Measurements from ENCODE around the gene TSPAN4. TPM values are rescaled to one million over a fixed set of nuclear protein-coding genes. Genes with fewer than 3 reads are reported as not detected.

TSPAN4 gene
- total RNA-seq, 1 donor from 2014 or later = 120 TPM

GRCh38 chr11:905952-906351, 63.3 kb downstream of the TSPAN4 start:
- no peak for DNase-seq (ENCODE audit: low spot score)

- DNase-seq (ENCODE audit: low spot score) = no peak
These were observed 65.0 kb downstream of the TSPAN4 start for GRCh38 chr11:907668-908067.

GRCh38 chr11:908273-908672, 65.6 kb downstream of the TSPAN4 start:
- no peak for DNase-seq (ENCODE audit: low spot score)

- no peak for DNase-seq (ENCODE audit: low spot score)
These were observed 66.8 kb downstream of the TSPAN4 start for GRCh38 chr11:909406-909805.

GRCh38 chr11:910044-910588, 67.5 kb downstream of the TSPAN4 start:
- DNase-seq (ENCODE audit: low spot score) = no peak

GRCh38 chr11:910589-911030, 68.0 kb downstream of the TSPAN4 start, which contains the start of gene CHID1:
Gene CHID1 (minus strand): TSS chr11:910810. CDS start chr11:904816, 5,994 bp downstream.
- peak; percentile 96 for DNase-seq (ENCODE audit: low spot score)

- DNase-seq (ENCODE audit: low spot score) = no peak
These were observed 68.6 kb downstream of the TSPAN4 start for GRCh38 chr11:911031-911889.

- no peak for DNase-seq (ENCODE audit: low spot score)
These were observed 69.2 kb downstream of the TSPAN4 start for GRCh38 chr11:911890-912219.

- DNase-seq (ENCODE audit: low spot score) = no peak
These were observed 69.6 kb downstream of the TSPAN4 start for GRCh38 chr11:912266-912665.

- no peak for DNase-seq (ENCODE audit: low spot score)
These were observed 70.4 kb downstream of the TSPAN4 start for GRCh38 chr11:913043-913442.

- no peak for DNase-seq (ENCODE audit: low spot score)
These were observed 71.6 kb downstream of the TSPAN4 start for GRCh38 chr11:914204-914603.

- DNase-seq (ENCODE audit: low spot score) = no peak
These were observed 72.3 kb downstream of the TSPAN4 start for GRCh38 chr11:914747-915501.

Other genes with a start within 250 kb of the TSPAN4 start
- 29.1 TPM for gene IRF7, start 226.9 kb upstream of the TSPAN4 start, total RNA-seq
- 1.1 TPM for gene CDHR5, start 217.9 kb upstream of the TSPAN4 start, total RNA-seq
- not detected for gene SCT, start 215.7 kb upstream of the TSPAN4 start, total RNA-seq
- gene DRD4, start 205.6 kb upstream of the TSPAN4 start, total RNA-seq = 0.71 TPM
- 25.9 TPM for gene DEAF1, start 147.6 kb upstream of the TSPAN4 start, total RNA-seq
- 14.6 TPM for gene TMEM80, start 147.0 kb upstream of the TSPAN4 start, total RNA-seq
- gene EPS8L2, start 136.6 kb upstream of the TSPAN4 start, total RNA-seq = 12.1 TPM
- 277 TPM for gene TALDO1, start 95.4 kb upstream of the TSPAN4 start, total RNA-seq
- gene GATD1, start 65.4 kb upstream of the TSPAN4 start, total RNA-seq = 54.1 TPM
- not detected for gene CEND1, start 52.8 kb upstream of the TSPAN4 start, total RNA-seq
- gene SLC25A22, start 44.6 kb upstream of the TSPAN4 start, total RNA-seq = 26.3 TPM
- gene PIDD1, start 37.6 kb upstream of the TSPAN4 start, total RNA-seq = 10.2 TPM
- gene RPLP2, start 32.9 kb upstream of the TSPAN4 start, total RNA-seq = 2,673 TPM
- gene PNPLA2, start 23.9 kb upstream of the TSPAN4 start, total RNA-seq = 1,877 TPM
- gene CRACR2B, start 14.9 kb upstream of the TSPAN4 start, total RNA-seq = 6.8 TPM
- gene CD151, start 9.9 kb upstream of the TSPAN4 start, total RNA-seq = 776 TPM
- 203 TPM for gene POLR2L, start 323 bp upstream of the TSPAN4 start, total RNA-seq
- 72.1 TPM for gene CHID1, start 68.0 kb downstream of the TSPAN4 start, total RNA-seq
- gene AP2A2, start 83.0 kb downstream of the TSPAN4 start, total RNA-seq = 120 TPM
- gene MUC6, start 193.9 kb downstream of the TSPAN4 start, total RNA-seq = not detected
- 0.80 TPM for gene MUC2, start 232.0 kb downstream of the TSPAN4 start, total RNA-seq